ENCODE results near the gene CNTN4. TPM values are rescaled to one million over a fixed set of nuclear protein-coding genes. Genes with fewer than 3 reads are reported as not detected.

CNTN4 gene
- total RNA-seq, 1 experiment from 2014 or later, result 1.6 TPM

- no peak overlapping the region for H2BK12ac ChIP-seq (ENCODE audit: insufficient read length, low read depth, low read length)
- no peak overlapping the region for H3T11ph ChIP-seq (ENCODE audit: low read length)
- DNase-seq, result no peak
- no peak overlapping the region for H3K18ac ChIP-seq (ENCODE audit: insufficient read length, low read depth, low read length)
- no peaks in the 10 kb centered on the region for H3K9me3 ChIP-seq (ENCODE audit: control insufficient read depth, low read depth, low read length)
- no peak overlapping the region for H3K4me3 Mint-ChIP-seq
- no peak overlapping the region for H4K5ac ChIP-seq (ENCODE audit: insufficient read length, low read depth, low read length)
- no peak overlapping the region for H2BK15ac ChIP-seq (ENCODE audit: low read depth, low read length)
- no peak overlapping the region for H4K91ac ChIP-seq (ENCODE audit: insufficient read length, low read depth, low read length)
- no peak overlapping the region for H3K4ac ChIP-seq (ENCODE audit: low read depth, low read length)
- H3K9me3 Mint-ChIP-seq, result peaks cover 0 to 2% of the 10 kb centered on the region in 2 experiments; a peak in 1 of 5 replicates
- no peaks in the 10 kb centered on the region for H3K23me2 ChIP-seq (ENCODE audit: insufficient read length, low read depth, low read length, poor library complexity, severe bottlenecking)
- H3K9ac ChIP-seq (ENCODE audit: extremely low read depth, insufficient read length, low read length), result no peak overlapping the region
- no peaks in the 10 kb centered on the region for H3K79me1 ChIP-seq (ENCODE audit: insufficient read depth, low read depth, low read length, poor library complexity, severe bottlenecking)
- H3K56ac ChIP-seq (ENCODE audit: insufficient read length, low read depth, low read length), result no peak overlapping the region
- H3K27me3 ChIP-seq (ENCODE audit: insufficient read depth, low read length), result no peaks in the 10 kb centered on the region
- no peak overlapping the region for H4K8ac ChIP-seq (replicated peaks; ENCODE audit: insufficient read length, low read depth, low read length)
- no peaks in the 10 kb centered on the region for H3K79me2 ChIP-seq (ENCODE audit: insufficient read depth, low read length)
- no peak overlapping the region for H3K4me2 ChIP-seq (ENCODE audit: insufficient read depth, insufficient read length, low read length)
- H2AK5ac ChIP-seq (ENCODE audit: insufficient read length, low read length), result no peak overlapping the region
- no peak for TF ChIP-seq CTCF (conservative IDR thresholded peaks at IDR 0.05)
- H4K20me1 ChIP-seq (ENCODE audit: control insufficient read depth, insufficient read depth, insufficient read length), result no peaks in the 10 kb centered on the region
- no peaks in the 10 kb centered on the region for H3K27me3 Mint-ChIP-seq (ENCODE audit: low read depth)
- H3K27ac ChIP-seq (ENCODE audit: insufficient read length, low read depth, low read length), result no peak overlapping the region
- WGBS (ENCODE audit: extremely low coverage, insufficient read length, low lambda C conversion rate), result no CpG with 5 or more reads among the region's 1 CpG
- H3K36me3 Mint-ChIP-seq (ENCODE audit: insufficient read depth in 1 of 3, low read depth in 3 of 3), result no peaks in the 10 kb centered on the region; a peak in 1 of 7 replicates
- no peak overlapping the region for H3K14ac ChIP-seq (ENCODE audit: insufficient read depth, low read length)
- H3K27ac Mint-ChIP-seq, result no peak overlapping the region
- no peak overlapping the region for H2BK20ac ChIP-seq (ENCODE audit: low read depth, low read length, poor library complexity, severe bottlenecking)
- no peak overlapping the region for H2BK120ac ChIP-seq (ENCODE audit: low read depth, low read length, poor library complexity, severe bottlenecking)
- H2BK5ac ChIP-seq (ENCODE audit: insufficient read length, low read length), result no peak overlapping the region
- H3K23ac ChIP-seq (ENCODE audit: insufficient read length, low read depth, low read length), result no peak overlapping the region
- no peaks in the 10 kb centered on the region for H3K4me1 ChIP-seq (ENCODE audit: insufficient read depth, low read length)
- H3K4me1 Mint-ChIP-seq, result no peaks in the 10 kb centered on the region
- no peak overlapping the region for H2AFZ ChIP-seq (ENCODE audit: low read length)
Observed at GRCh38 chr3:2535206-2535605, 436.5 kb downstream of the CNTN4 start.

All from H9 (cell line).